Lower leg skin (tissue), 4 donors: Measurements from ENCODE around the gene ELK4. TPM values are rescaled to one million over a fixed set of nuclear protein-coding genes. Genes with fewer than 3 reads are reported as not detected.

Experiments used
- DNase-seq, 2 donors: peaks; one replicate each; pipeline ENCODE4 v3.0.0-alpha.2; 2019; ENCODE audit warnings: low spot score in 2 of 2
- H3K4me3 ChIP-seq: fragments of 200-600 bp; sonication (generic); 2 replicates; pipeline ENCODE4 v1.5.1; 2017; ENCODE audit warnings: mild to moderate bottlenecking, low read depth; ENCODE audit not compliant: poor library complexity, severe bottlenecking
- POLR2A ChIP-seq, 2 donors: fragments of 450-650 bp; IDR thresholded peaks; one replicate each; pipeline ENCODE4 v1.6.1; 2016 to 2017; ENCODE audit warnings: antibody characterized with exemption in 2 of 2, mild to moderate bottlenecking in 1 of 2, moderate library complexity in 1 of 2
- WGBS, 2 donors: methylation state at CpG; one replicate each; pipeline ENCODE4 v1.1.5; 2018; 5-methylcytosine and 5-hydroxymethylcytosine counted together
- intact Hi-C: fragments of 100-400 bp; cut with DNase I; formaldehyde crosslinking; loops from one replicate; pipeline ENCODE4 v1.15.0; 2023; ENCODE audit warnings: low total_unique reads
- total RNA-seq, 4 donors: library from RNA; depleted of rRNA; stranded (reverse); fragments of >200 nt; gene quantifications; one replicate each; pipeline ENCODE4 v1.1.0, GENCODE V29; 2016
- TF ChIP-seq, protein P1 (sequence below), 3 donors: fragments of 450-650 bp; IDR thresholded peaks; one replicate each; pipeline ENCODE4 v1.5.1; 2016; ENCODE audit warnings: antibody characterized with exemption in 3 of 3, mild to moderate bottlenecking in 3 of 3, moderate library complexity in 2 of 3

The ELK4 gene
- total RNA-seq, 4 donors from 2014 or later = 24.1 to 44.2 (median 28.3) TPM

DNA sequence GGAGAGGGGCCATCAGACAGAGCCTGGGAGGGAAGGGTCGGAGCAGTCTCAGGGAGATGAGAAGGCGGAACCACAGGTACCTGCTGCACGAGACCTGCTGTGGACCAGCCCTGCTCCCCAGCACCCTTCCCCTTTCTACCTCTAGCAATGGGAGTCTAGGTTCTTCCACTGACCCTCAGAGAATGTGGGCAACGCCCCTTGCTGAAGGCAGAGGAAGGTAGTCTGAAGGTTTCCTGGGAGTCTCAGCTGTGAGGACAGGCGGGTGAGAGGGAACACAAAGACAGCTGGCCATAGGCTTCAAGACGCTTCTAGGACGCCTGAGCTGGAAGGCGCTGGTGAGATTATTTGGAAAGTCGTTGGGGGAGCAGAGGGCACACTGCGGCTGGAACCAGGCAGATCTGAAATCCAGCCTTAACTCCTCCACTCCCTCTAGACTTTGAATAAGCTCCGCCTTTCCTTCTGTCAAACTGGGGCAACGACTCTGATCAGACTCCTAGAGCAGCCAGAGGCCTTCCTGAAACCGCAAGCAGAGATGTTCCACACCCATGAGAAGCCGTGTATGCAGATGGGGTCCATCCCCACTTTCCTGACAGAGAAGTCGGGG is 30.4 kb upstream of the ELK4 start:
- TF ChIP-seq, protein P1, sequence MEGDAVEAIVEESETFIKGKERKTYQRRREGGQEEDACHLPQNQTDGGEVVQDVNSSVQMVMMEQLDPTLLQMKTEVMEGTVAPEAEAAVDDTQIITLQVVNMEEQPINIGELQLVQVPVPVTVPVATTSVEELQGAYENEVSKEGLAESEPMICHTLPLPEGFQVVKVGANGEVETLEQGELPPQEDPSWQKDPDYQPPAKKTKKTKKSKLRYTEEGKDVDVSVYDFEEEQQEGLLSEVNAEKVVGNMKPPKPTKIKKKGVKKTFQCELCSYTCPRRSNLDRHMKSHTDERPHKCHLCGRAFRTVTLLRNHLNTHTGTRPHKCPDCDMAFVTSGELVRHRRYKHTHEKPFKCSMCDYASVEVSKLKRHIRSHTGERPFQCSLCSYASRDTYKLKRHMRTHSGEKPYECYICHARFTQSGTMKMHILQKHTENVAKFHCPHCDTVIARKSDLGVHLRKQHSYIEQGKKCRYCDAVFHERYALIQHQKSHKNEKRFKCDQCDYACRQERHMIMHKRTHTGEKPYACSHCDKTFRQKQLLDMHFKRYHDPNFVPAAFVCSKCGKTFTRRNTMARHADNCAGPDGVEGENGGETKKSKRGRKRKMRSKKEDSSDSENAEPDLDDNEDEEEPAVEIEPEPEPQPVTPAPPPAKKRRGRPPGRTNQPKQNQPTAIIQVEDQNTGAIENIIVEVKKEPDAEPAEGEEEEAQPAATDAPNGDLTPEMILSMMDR (IDR thresholded peaks at IDR 0.05) = no peak
- no peak for TF ChIP-seq POLR2A (IDR thresholded peaks at IDR 0.05)
- no peak overlapping the region for H3K4me3 ChIP-seq
- WGBS, 2 donors = 61 to 62% methylated on average over 13 to 15 of the region's 15 CpGs
- intact Hi-C loops = no loop called here
- no peak for DNase-seq

DNA sequence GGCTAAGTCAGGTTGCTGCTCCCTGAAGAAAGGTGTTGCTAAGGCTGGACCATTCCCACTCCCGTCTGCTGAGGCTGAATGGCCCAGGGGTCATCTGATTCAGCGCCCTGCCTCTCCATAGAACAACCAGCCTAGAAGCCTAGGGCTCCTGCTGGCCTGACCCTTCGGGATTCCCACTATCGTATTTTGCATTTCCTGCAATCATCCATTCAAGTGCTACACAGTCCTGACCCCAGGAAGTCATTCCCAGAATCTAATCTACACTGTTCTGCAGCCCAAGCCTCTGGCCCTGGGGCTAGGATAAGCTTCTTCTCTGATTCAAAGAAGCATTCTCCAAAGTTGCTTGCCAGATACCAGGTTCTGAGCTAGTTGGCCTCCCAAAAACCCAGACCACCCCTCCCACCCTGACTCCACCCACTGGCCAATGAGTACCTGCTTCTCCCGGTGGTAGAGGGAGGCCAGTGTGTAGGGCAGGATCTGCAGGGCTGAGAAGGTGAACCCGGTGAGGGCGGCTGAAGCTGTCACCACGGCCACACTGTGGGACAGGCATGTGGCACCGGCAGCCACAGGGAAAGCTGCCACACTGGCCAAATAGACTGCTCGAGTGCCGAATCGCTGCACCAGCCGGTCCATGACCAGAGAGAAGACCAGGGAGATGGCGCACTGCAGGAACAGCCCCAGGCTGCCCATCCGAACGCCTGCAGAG is 29.8 kb upstream of the ELK4 start:
- 72 to 74% methylated on average over 16 of the region's 16 CpGs for WGBS, 2 donors
- TF ChIP-seq, protein P1 (IDR thresholded peaks at IDR 0.05) = no peak
- no peak for TF ChIP-seq POLR2A (IDR thresholded peaks at IDR 0.05)
- intact Hi-C loops = no loop called here
- H3K4me3 ChIP-seq = no peak overlapping the region
- DNase-seq = no peak

DNA sequence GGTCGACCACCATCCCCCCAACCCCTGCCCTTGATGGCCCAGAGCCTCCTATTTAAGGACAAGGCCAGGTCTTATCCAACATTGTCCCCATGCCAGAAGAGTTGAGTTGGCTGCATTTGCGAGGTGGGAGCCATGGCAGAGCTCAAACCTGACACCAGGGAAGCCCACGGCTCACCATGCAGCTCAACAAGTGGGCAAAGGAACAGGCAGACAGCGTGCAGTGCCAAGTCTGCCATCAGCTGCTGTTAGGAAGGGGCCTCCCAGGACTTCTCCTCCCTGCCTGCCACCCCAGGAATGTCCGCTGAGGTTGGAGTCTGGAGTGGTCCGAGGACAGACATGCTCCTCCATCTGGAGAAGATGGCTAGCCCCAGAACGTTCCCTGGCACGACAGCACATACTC is 28.6 kb upstream of the ELK4 start:
- no peak overlapping the region for H3K4me3 ChIP-seq
- WGBS, 2 donors = 74 to 89% methylated on average over 7 to 8 of the region's 8 CpGs
- no peak for DNase-seq
- no peak for TF ChIP-seq POLR2A (IDR thresholded peaks at IDR 0.05)
- TF ChIP-seq, protein P1 (IDR thresholded peaks at IDR 0.05) = no peak
- intact Hi-C loops = no loop called here

DNA sequence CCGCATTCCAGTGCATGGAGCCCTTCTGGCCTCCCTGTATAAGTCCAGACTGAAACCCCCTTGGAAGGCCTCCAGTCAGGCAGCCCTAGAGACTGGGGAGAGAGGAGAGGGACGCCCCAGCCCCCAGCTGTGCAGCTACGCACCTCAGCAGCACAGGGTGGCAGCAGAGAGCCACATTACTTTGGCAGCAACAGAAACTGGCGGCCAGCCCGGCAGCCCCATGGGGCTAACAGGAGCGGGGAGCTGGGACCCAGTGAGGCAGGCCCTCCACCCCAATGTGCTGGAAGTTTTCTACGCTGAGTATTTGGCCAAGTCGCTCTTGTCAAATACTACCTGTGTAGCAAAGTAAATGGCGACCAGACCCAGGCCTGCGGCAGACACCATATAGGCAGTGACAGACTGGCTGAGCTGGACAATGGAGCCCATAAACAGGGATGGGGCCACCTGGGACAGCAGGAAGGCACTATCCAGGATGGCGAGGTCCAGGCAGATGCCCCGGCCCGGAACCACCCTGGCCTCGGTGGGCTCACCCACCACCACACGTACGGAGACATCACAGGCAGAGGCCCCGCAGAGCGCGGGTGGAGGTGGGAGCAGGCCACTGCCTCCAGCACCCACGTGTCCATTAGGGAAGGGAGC is 27.3 kb upstream of the ELK4 start:
- intact Hi-C loops = loop anchor here (5.0 kb wide), 1 partner anchor 67 kb away; no protein-coding TSS in a partner anchor
- TF ChIP-seq, protein P1 (IDR thresholded peaks at IDR 0.05) = peak in 1 of 3 donors; percentile 78
- TF ChIP-seq POLR2A (IDR thresholded peaks at IDR 0.05) = no peak
- 44 to 52% methylated on average over 5 to 19 of the region's 20 CpGs for WGBS, 2 donors
- no peak overlapping the region for H3K4me3 ChIP-seq
- peak; percentile 71 to 94 for DNase-seq

DNA sequence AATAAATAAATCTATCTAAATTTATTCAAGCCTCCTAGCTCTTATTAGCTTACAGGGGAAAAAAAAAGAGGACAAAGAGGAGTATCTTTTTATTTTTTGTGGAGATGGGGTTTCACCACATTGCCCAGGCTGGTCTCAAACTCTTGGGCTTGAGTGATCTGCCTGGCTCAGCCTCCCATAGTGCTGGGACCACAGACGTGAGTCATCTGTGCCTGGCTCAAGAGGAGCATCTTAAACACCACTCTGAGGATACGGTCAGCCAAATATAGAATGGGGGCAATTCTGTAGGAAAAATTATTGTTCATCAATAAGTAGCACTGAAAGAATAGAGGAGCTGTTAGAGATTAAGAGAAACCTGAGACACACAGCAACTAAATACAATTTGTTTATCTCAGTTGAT is 24.4 kb upstream of the ELK4 start:
- DNase-seq = no peak
- 33 to 49% methylated on average over 2 of the region's 2 CpGs for WGBS, 2 donors
- no peak overlapping the region for H3K4me3 ChIP-seq
- intact Hi-C loops = loop anchor here (2.0 to 5.0 kb wide), 2 partner anchors 64 to 125 kb away; no protein-coding TSS in a partner anchor
- TF ChIP-seq POLR2A (IDR thresholded peaks at IDR 0.05) = no peak
- TF ChIP-seq, protein P1 (IDR thresholded peaks at IDR 0.05) = no peak
